ENCODE results near the gene TAGAP.

TAGAP gene

GRCh38 chr6:159067334-159067733 is 22.5 kb upstream of the TAGAP start:
- Histone ChIP-seq H4K91ac (ENCODE audit: low read depth, low read length, poor library complexity) (no peak overlapping the region), H3K4ac (ENCODE audit: low read length) (no peak overlapping the region), H3K23ac (ENCODE audit: low read depth, low read length, poor library complexity) (no peak overlapping the region), H3K27ac (replicated peaks; ENCODE audit: low read length) (no peak overlapping the region), H2AK5ac (ENCODE audit: low read depth, low read length) (no peak overlapping the region), H2BK15ac (ENCODE audit: low read length) (no peak overlapping the region), H3K14ac (ENCODE audit: low read length) (no peak overlapping the region), H3K79me1 (ENCODE audit: low read depth, low read length) (no peaks in the 10 kb centered on the region), H3K36me3 (replicated peaks in 1 of 2; ENCODE audit: control insufficient read depth in 2 of 2, insufficient read depth in 2 of 2, low read length in 2 of 2) (no peaks in the 10 kb centered on the region), H3K4me2 (ENCODE audit: insufficient read depth, low read length, poor library complexity, severe bottlenecking) (no peak overlapping the region), H3K9ac (ENCODE audit: low read depth, low read length, poor library complexity) (no peak overlapping the region), H2BK5ac (ENCODE audit: low read length) (no peak overlapping the region), H2AFZ (ENCODE audit: low read length) (no peak overlapping the region), H3K4me3 (ENCODE audit: low read length in 2 of 2) (no peak overlapping the region), H3K18ac (ENCODE audit: low read length) (no peak overlapping the region), H3K27me3 (ENCODE audit: control insufficient read depth in 3 of 3, insufficient read depth in 3 of 3, low read depth in 1 of 3, low read length in 3 of 3) (peaks cover 0 to 17% (median 0%) of the 10 kb centered on the region in 3 experiments), H2BK12ac (ENCODE audit: low read length) (no peak overlapping the region), H2BK120ac (ENCODE audit: low read depth, low read length) (no peak overlapping the region), H3K4me1 (ENCODE audit: control insufficient read depth in 2 of 2, insufficient read depth in 1 of 2, low read depth in 1 of 2, low read length in 2 of 2) (peaks cover 0 to 5% of the 10 kb centered on the region in 2 donors), H4K8ac (ENCODE audit: low read depth, low read length) (no peak overlapping the region), H3K9me3 (replicated peaks in 1 of 2; ENCODE audit: control insufficient read depth in 2 of 2, insufficient read depth in 1 of 2, low read depth in 1 of 2, low read length in 2 of 2) (no peaks in the 10 kb centered on the region)
- no peak for DNase-seq (ENCODE audit: low spot score)
- no CpG with 5 or more reads among the region's 12 CpGs for WGBS, 2 donors (ENCODE audit: extremely low coverage in 2 of 2, insufficient read length in 2 of 2, insufficient replicate concordance in 1 of 2)

- Histone ChIP-seq H3K9ac (ENCODE audit: low read depth, low read length, poor library complexity) (no peak overlapping the region), H2BK5ac (ENCODE audit: low read length) (no peak overlapping the region), H3K36me3 (replicated peaks in 1 of 2; ENCODE audit: control insufficient read depth in 2 of 2, insufficient read depth in 2 of 2, low read length in 2 of 2) (no peaks in the 10 kb centered on the region), H3K9me3 (replicated peaks in 1 of 2; ENCODE audit: control insufficient read depth in 2 of 2, insufficient read depth in 1 of 2, low read depth in 1 of 2, low read length in 2 of 2) (no peaks in the 10 kb centered on the region), H3K18ac (ENCODE audit: low read length) (no peak overlapping the region), H3K14ac (ENCODE audit: low read length) (no peak overlapping the region), H3K4me3 (ENCODE audit: low read length in 2 of 2) (no peak overlapping the region), H2BK120ac (ENCODE audit: low read depth, low read length) (no peak overlapping the region), H3K27ac (replicated peaks; ENCODE audit: low read length) (no peak overlapping the region), H3K27me3 (ENCODE audit: control insufficient read depth in 3 of 3, insufficient read depth in 3 of 3, low read depth in 1 of 3, low read length in 3 of 3) (peaks cover 0 to 17% (median 0%) of the 10 kb centered on the region in 3 experiments), H3K23ac (ENCODE audit: low read depth, low read length, poor library complexity) (no peak overlapping the region), H2AK5ac (ENCODE audit: low read depth, low read length) (no peak overlapping the region), H4K91ac (ENCODE audit: low read depth, low read length, poor library complexity) (no peak overlapping the region), H3K4me1 (ENCODE audit: control insufficient read depth in 2 of 2, insufficient read depth in 1 of 2, low read depth in 1 of 2, low read length in 2 of 2) (peaks cover 0 to 5% of the 10 kb centered on the region in 2 donors), H3K4me2 (ENCODE audit: insufficient read depth, low read length, poor library complexity, severe bottlenecking) (no peak overlapping the region), H3K79me1 (ENCODE audit: low read depth, low read length) (no peaks in the 10 kb centered on the region), H2BK15ac (ENCODE audit: low read length) (no peak overlapping the region), H3K4ac (ENCODE audit: low read length) (no peak overlapping the region), H2AFZ (ENCODE audit: low read length) (no peak overlapping the region), H4K8ac (ENCODE audit: low read depth, low read length) (no peak overlapping the region), H2BK12ac (ENCODE audit: low read length) (no peak overlapping the region)
- WGBS, 2 donors (ENCODE audit: extremely low coverage in 2 of 2, insufficient read length in 2 of 2, insufficient replicate concordance in 1 of 2): no CpG with 5 or more reads among the region's 3 CpGs
- no peak for DNase-seq (ENCODE audit: low spot score)
Observed at GRCh38 chr6:159066483-159066882, 21.7 kb upstream of the TAGAP start.

GRCh38 chr6:159065759-159066329 is 21.1 kb upstream of the TAGAP start:
- Histone ChIP-seq H4K91ac (ENCODE audit: low read depth, low read length, poor library complexity) (no peak overlapping the region), H3K79me1 (ENCODE audit: low read depth, low read length) (no peaks in the 10 kb centered on the region), H2AK5ac (ENCODE audit: low read depth, low read length) (no peak overlapping the region), H2BK12ac (ENCODE audit: low read length) (no peak overlapping the region), H2BK15ac (ENCODE audit: low read length) (no peak overlapping the region), H3K27ac (replicated peaks; ENCODE audit: low read length) (no peak overlapping the region), H3K36me3 (replicated peaks in 1 of 2; ENCODE audit: control insufficient read depth in 2 of 2, insufficient read depth in 2 of 2, low read length in 2 of 2) (no peaks in the 10 kb centered on the region), H3K14ac (ENCODE audit: low read length) (no peak overlapping the region), H3K27me3 (ENCODE audit: control insufficient read depth in 3 of 3, insufficient read depth in 3 of 3, low read depth in 1 of 3, low read length in 3 of 3) (peaks cover 0 to 17% (median 0%) of the 10 kb centered on the region in 3 experiments), H3K23ac (ENCODE audit: low read depth, low read length, poor library complexity) (no peak overlapping the region), H2AFZ (ENCODE audit: low read length) (no peak overlapping the region), H3K9me3 (replicated peaks in 1 of 2; ENCODE audit: control insufficient read depth in 2 of 2, insufficient read depth in 1 of 2, low read depth in 1 of 2, low read length in 2 of 2) (no peaks in the 10 kb centered on the region), H3K9ac (ENCODE audit: low read depth, low read length, poor library complexity) (no peak overlapping the region), H3K4me3 (ENCODE audit: low read length in 2 of 2) (no peak overlapping the region), H2BK120ac (ENCODE audit: low read depth, low read length) (no peak overlapping the region), H2BK5ac (ENCODE audit: low read length) (no peak overlapping the region), H4K8ac (ENCODE audit: low read depth, low read length) (no peak overlapping the region), H3K18ac (ENCODE audit: low read length) (no peak overlapping the region), H3K4me2 (ENCODE audit: insufficient read depth, low read length, poor library complexity, severe bottlenecking) (no peak overlapping the region), H3K4ac (ENCODE audit: low read length) (no peak overlapping the region), H3K4me1 (ENCODE audit: control insufficient read depth in 2 of 2, insufficient read depth in 1 of 2, low read depth in 1 of 2, low read length in 2 of 2) (peaks cover 0 to 5% of the 10 kb centered on the region in 2 donors)
- WGBS, 2 donors (ENCODE audit: extremely low coverage in 2 of 2, insufficient read length in 2 of 2, insufficient replicate concordance in 1 of 2): no CpG with 5 or more reads among the region's 3 CpGs
- DNase-seq (ENCODE audit: low spot score): no peak

- no peak overlapping the region for H2BK12ac ChIP-seq (ENCODE audit: low read length)
- H3K79me1 ChIP-seq (ENCODE audit: low read depth, low read length): no peaks in the 10 kb centered on the region
- no peak overlapping the region for H3K4ac ChIP-seq (ENCODE audit: low read length)
- H3K27ac ChIP-seq (replicated peaks; ENCODE audit: low read length): no peak overlapping the region
- H3K9ac ChIP-seq (ENCODE audit: low read depth, low read length, poor library complexity): no peak overlapping the region
- H3K9me3 ChIP-seq (replicated peaks in 1 of 2; ENCODE audit: control insufficient read depth in 2 of 2, insufficient read depth in 1 of 2, low read depth in 1 of 2, low read length in 2 of 2): no peaks in the 10 kb centered on the region
- H4K91ac ChIP-seq (ENCODE audit: low read depth, low read length, poor library complexity): no peak overlapping the region
- no peak overlapping the region for H3K23ac ChIP-seq (ENCODE audit: low read depth, low read length, poor library complexity)
- no peak overlapping the region for H2BK15ac ChIP-seq (ENCODE audit: low read length)
- no peak overlapping the region for H2AFZ ChIP-seq (ENCODE audit: low read length)
- H4K8ac ChIP-seq (ENCODE audit: low read depth, low read length): no peak overlapping the region
- peaks cover 0 to 5% of the 10 kb centered on the region in 2 donors for H3K4me1 ChIP-seq (ENCODE audit: control insufficient read depth in 2 of 2, insufficient read depth in 1 of 2, low read depth in 1 of 2, low read length in 2 of 2)
- no peak overlapping the region for H2BK5ac ChIP-seq (ENCODE audit: low read length)
- DNase-seq (ENCODE audit: low spot score): no peak
- H3K27me3 ChIP-seq (ENCODE audit: control insufficient read depth in 3 of 3, insufficient read depth in 3 of 3, low read depth in 1 of 3, low read length in 3 of 3): peaks cover 0 to 21% (median 0%) of the 10 kb centered on the region in 3 experiments
- no peak overlapping the region for H2AK5ac ChIP-seq (ENCODE audit: low read depth, low read length)
- H3K4me2 ChIP-seq (ENCODE audit: insufficient read depth, low read length, poor library complexity, severe bottlenecking): no peak overlapping the region
- no peak overlapping the region for H2BK120ac ChIP-seq (ENCODE audit: low read depth, low read length)
- no peak overlapping the region for H3K4me3 ChIP-seq (ENCODE audit: low read length in 2 of 2)
- no peak overlapping the region for H3K14ac ChIP-seq (ENCODE audit: low read length)
- no peak overlapping the region for H3K18ac ChIP-seq (ENCODE audit: low read length)
- no CpG with 5 or more reads among the region's 6 CpGs for WGBS, 2 donors (ENCODE audit: extremely low coverage in 2 of 2, insufficient read length in 2 of 2, insufficient replicate concordance in 1 of 2)
- no peaks in the 10 kb centered on the region for H3K36me3 ChIP-seq (replicated peaks in 1 of 2; ENCODE audit: control insufficient read depth in 2 of 2, insufficient read depth in 2 of 2, low read length in 2 of 2)
Observed at GRCh38 chr6:159065091-159065490, 20.3 kb upstream of the TAGAP start.

All from neuronal stem cell (in vitro differentiated cells).